IPS DF 6.9 (cell line): ENCODE results near the gene IGFL2.
"Not testable (repeated sequence)": the region's sequence is repeated elsewhere in the genome, so short reads cannot be mapped to it uniquely, and the experiment has no call there.

Experiments
- DNase-seq: peaks from one replicate; pipeline ENCODE4 v3.0.0-alpha.2; 2013; ENCODE audit warnings: low read depth, low spot score
- H3K27ac ChIP-seq: one replicate; pipeline ENCODE4 v1.5.1; 2013; ENCODE audit warnings: low read length, control low read depth
- H3K27me3 ChIP-seq: 2 replicates; pipeline ENCODE4 v1.6.1; 2013; ENCODE audit warnings: mild to moderate bottlenecking, low read length; ENCODE audit not compliant: control insufficient read depth, insufficient read depth
- H3K36me3 ChIP-seq: 2 replicates; pipeline ENCODE4 v1.6.1; 2013; ENCODE audit warnings: low read length; ENCODE audit not compliant: control insufficient read depth, insufficient read depth
- H3K4me1 ChIP-seq: 2 replicates; pipeline ENCODE4 v1.6.1; 2013; ENCODE audit warnings: low read length; ENCODE audit not compliant: control insufficient read depth, insufficient read depth
- H3K4me3 ChIP-seq: 2 replicates; pipeline ENCODE4 v1.5.1; 2013; ENCODE audit warnings: mild to moderate bottlenecking, low read length
- H3K9me3 ChIP-seq: 2 replicates; pipeline ENCODE4 v1.6.1; 2013; ENCODE audit warnings: low read length, inconsistent platforms; ENCODE audit not compliant: control insufficient read depth, insufficient read depth
- WGBS: extraction: QIAGEN DNeasy Blood & Tissue Kit; methylation state at CpG from one replicate; pipeline ENCODE4 v1.1.7; 2013; ENCODE audit warnings: mixed read lengths, missing lambda C conversion rate; ENCODE audit not compliant: insufficient read length, insufficient coverage; 5-methylcytosine and 5-hydroxymethylcytosine counted together

IGFL2 gene

GRCh38 chr19:46189971-46190888, 42.2 kb downstream of the IGFL2 start:
- no peaks in the 10 kb centered on the region for H3K36me3 ChIP-seq
- WGBS, result no CpG with 5 or more reads among the region's 8 CpGs
- no peak overlapping the region for H3K4me3 ChIP-seq
- no peaks in the 10 kb centered on the region for H3K9me3 ChIP-seq
- no peak for DNase-seq
- H3K27me3 ChIP-seq, result no peaks in the 10 kb centered on the region
- no peaks in the 10 kb centered on the region for H3K4me1 ChIP-seq
- no peak overlapping the region for H3K27ac ChIP-seq

- Histone ChIP-seq H3K4me1 (no peaks in the 10 kb centered on the region), H3K27me3 (no peaks in the 10 kb centered on the region)
- DNase-seq, result no peak
These were observed 43.3 kb downstream of the IGFL2 start for GRCh38 chr19:46191356-46191755.

GRCh38 chr19:46191972-46192371, 43.9 kb downstream of the IGFL2 start:
- DNase-seq, result no peak
- Histone ChIP-seq H3K9me3 (no peaks in the 10 kb centered on the region), H3K36me3 (no peaks in the 10 kb centered on the region), H3K27ac (no peak overlapping the region), H3K4me3 (no peak overlapping the region), H3K4me1 (no peaks in the 10 kb centered on the region), H3K27me3 (no peaks in the 10 kb centered on the region)
- WGBS, result no CpG with 5 or more reads among the region's 3 CpGs

More at GRCh38 chr19:46191356-46191755, 43.3 kb downstream of the IGFL2 start:
- Histone ChIP-seq H3K36me3 (no peaks in the 10 kb centered on the region), H3K9me3 (no peaks in the 10 kb centered on the region), H3K27ac (no peak overlapping the region), H3K4me3 (no peak overlapping the region)
- no CpG with 5 or more reads among the region's 4 CpGs for WGBS

- not testable (repeated sequence) for H3K27ac ChIP-seq, H3K4me1 ChIP-seq, H3K4me3 ChIP-seq, H3K27me3 ChIP-seq, DNase-seq, H3K36me3 ChIP-seq, H3K9me3 ChIP-seq
- WGBS, result no CpG with 5 or more reads among the region's 5 CpGs
These were observed 44.6 kb downstream of the IGFL2 start for GRCh38 chr19:46192626-46192991.

DNA sequence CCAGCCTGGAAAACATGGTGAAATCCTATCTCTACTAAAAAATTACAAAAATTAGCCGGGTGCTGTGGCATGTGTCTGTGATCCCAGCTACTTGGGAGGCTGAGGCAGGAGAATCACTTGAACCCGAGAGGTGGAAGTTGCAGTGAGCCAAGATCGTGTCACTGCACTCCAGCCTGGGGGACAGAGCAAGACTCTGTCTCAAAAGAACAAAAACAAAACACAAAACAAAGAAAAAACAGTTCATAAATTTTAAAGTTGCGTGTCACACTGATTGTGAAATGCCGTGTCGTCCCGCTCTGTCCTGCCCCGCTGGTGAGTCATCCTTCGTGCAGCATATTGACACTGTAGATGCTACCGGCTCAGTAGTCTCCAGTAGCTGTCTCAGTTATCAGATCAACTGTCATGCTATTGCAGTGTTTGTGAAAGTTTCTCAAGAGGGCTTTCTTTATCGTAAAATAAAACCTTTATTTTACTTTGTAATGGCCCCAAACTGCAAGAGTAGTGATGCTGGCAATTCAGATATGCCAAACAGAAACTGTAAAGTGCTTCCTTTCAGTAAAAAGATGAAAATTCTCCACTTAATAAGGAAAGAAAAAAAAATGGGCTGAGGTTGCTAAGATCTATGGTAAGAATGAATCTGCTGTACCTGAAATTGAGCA, 45.1 kb downstream of the IGFL2 start:
- DNase-seq, result no peak
- Histone ChIP-seq H3K4me3 (no peak overlapping the region), H3K36me3 (no peaks in the 10 kb centered on the region), H3K4me1 (no peaks in the 10 kb centered on the region), H3K9me3 (no peaks in the 10 kb centered on the region), H3K27ac (no peak overlapping the region), H3K27me3 (no peaks in the 10 kb centered on the region)
- WGBS, result no CpG with 5 or more reads among the region's 11 CpGs

- Histone ChIP-seq H3K4me1 (no peaks in the 10 kb centered on the region), H3K4me3 (no peak overlapping the region), H3K27me3 (no peaks in the 10 kb centered on the region), H3K27ac (no peak overlapping the region), H3K36me3 (no peaks in the 10 kb centered on the region), H3K9me3 (no peaks in the 10 kb centered on the region)
- no peak for DNase-seq
- WGBS, result no CpG with 5 or more reads among the region's 4 CpGs
These were observed 45.6 kb downstream of the IGFL2 start for GRCh38 chr19:46193678-46194077.

DNA sequence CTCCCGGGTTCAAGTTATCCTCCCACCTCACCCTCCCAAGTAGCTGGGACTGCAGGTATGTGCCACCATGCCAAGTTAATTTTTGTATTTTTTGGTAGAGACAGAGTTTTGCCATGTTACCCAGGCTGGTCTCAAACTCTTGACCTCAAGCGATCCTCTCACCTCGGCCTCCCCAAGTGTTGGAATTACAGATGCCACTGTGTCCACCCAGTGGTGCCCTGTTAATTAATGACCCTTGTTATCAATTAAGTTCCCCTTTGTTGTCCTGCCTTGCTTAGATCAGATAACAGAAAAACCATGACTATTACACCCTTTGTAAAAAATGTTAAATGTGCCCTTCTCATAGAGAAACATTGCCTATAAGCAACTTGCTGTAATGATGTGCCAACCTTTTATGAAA, 47.1 kb downstream of the IGFL2 start:
- H3K27me3 ChIP-seq, result no peaks in the 10 kb centered on the region
- no peak for DNase-seq
- H3K4me1 ChIP-seq, result no peaks in the 10 kb centered on the region
- no peaks in the 10 kb centered on the region for H3K36me3 ChIP-seq
- H3K27ac ChIP-seq, result no peak overlapping the region
- WGBS, result no CpG with 5 or more reads among the region's 3 CpGs
- H3K4me3 ChIP-seq, result no peak overlapping the region
- H3K9me3 ChIP-seq, result no peaks in the 10 kb centered on the region

- not testable (repeated sequence) for DNase-seq, H3K4me1 ChIP-seq, H3K27ac ChIP-seq, H3K9me3 ChIP-seq, H3K4me3 ChIP-seq, H3K27me3 ChIP-seq, H3K36me3 ChIP-seq
- WGBS, result no CpG with 5 or more reads among the region's 7 CpGs
These were observed 47.9 kb downstream of the IGFL2 start for GRCh38 chr19:46195919-46196318.

GRCh38 chr19:46196410-46197124, 48.5 kb downstream of the IGFL2 start:
- Histone ChIP-seq H3K27ac (no peak overlapping the region), H3K27me3 (no peaks in the 10 kb centered on the region), H3K36me3 (no peaks in the 10 kb centered on the region), H3K9me3 (no peaks in the 10 kb centered on the region), H3K4me3 (no peak overlapping the region), H3K4me1 (no peaks in the 10 kb centered on the region)
- no peak for DNase-seq
- no CpG with 5 or more reads among the region's 8 CpGs for WGBS

DNA sequence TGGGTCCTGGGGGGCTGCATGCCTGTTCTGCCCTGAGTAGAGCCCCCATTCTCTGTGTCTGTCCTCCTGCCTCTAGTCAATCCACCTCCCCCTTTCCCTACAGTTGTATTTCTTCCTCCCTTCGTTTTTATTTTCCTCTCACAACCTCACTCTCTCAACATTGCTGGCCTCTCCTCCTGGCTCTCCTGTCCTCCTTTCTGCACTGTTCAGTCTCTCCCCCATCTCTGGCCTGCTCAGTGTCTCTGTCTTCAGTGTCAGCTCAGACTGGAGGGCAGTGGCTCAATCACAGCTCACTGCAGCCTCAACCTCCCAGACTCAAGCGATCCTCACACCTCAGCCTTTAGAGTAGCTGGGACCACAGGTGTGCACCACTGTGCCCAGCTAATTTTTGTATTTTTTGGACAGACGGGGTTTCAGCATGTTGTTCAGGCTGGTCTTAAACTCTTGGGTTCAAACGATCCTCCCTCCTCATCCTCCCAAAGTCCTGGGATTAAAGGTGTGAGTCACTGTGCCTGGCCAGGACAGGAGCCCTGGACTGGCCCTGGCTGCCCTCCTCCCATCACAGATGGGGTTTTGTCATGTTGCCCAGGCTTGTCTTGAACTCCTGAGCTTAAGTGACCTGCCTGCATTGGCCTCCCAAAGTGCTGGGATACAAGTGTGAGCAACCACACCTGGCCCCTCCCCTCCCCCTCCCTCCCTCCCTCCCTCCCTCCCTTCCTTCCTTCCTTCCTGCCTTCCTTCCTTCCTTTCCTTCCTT, 49.5 kb downstream of the IGFL2 start:
- Histone ChIP-seq H3K4me3 (no peak overlapping the region), H3K27ac (no peak overlapping the region), H3K36me3 (no peaks in the 10 kb centered on the region), H3K9me3 (no peaks in the 10 kb centered on the region), H3K27me3 (no peaks in the 10 kb centered on the region), H3K4me1 (no peaks in the 10 kb centered on the region)
- 100% methylated on average over 1 of the region's 4 CpGs for WGBS
- no peak for DNase-seq
